Tibial artery (tissue), 4 donors: ENCODE data around the gene IQGAP2.

Experiments used
- DNase-seq, 2 donors: peaks; one replicate each; pipeline ENCODE4 v3.0.0-alpha.2; 2019
- H3K27ac ChIP-seq, 2 donors: fragments of 200-600 bp; sonication (generic) in 1 of 2; 1 replicate in 1 of 2; 2 replicates in 1 of 2; pipeline ENCODE4 v1.5.1; 2018 to 2019; ENCODE audit warnings: mild to moderate bottlenecking in 1 of 2
- H3K27me3 ChIP-seq, 2 donors: fragments of 200-600 bp; sonication (generic) in 1 of 2; one replicate each; pipeline versions ENCODE4 v1.5.1 to v1.6.0; 2016 to 2019
- H3K36me3 ChIP-seq, 3 donors: fragments of 200-600 bp; sonication (generic) in 2 of 3; one replicate each; pipeline ENCODE4 v1.5.1; 2016 to 2019; ENCODE audit warnings: mild to moderate bottlenecking in 2 of 3
- H3K4me1 ChIP-seq, 4 donors: fragments of 200-600 bp; sonication (generic) in 2 of 4; 1 replicate in 3 of 4; 2 replicates in 1 of 4; pipeline ENCODE4 v1.5.1; 2016 to 2019
- H3K4me3 ChIP-seq, 2 donors: fragments of 200-600 bp; sonication (generic) in 1 of 2; 1 replicate in 1 of 2; 2 replicates in 1 of 2; pipeline ENCODE4 v1.5.1; 2018 to 2019; ENCODE audit warnings: mild to moderate bottlenecking in 2 of 2
- H3K9me3 ChIP-seq, 3 donors: fragments of 200-600 bp; sonication (generic) in 1 of 3; one replicate each; pipeline ENCODE4 v1.5.1; 2016 to 2019
- intact Hi-C: fragments of 100-400 bp; cut with DNase I; formaldehyde crosslinking; loops from one replicate; pipeline ENCODE4 v1.15.0; 2023; ENCODE audit warnings: low total_unique reads
- TF ChIP-seq, protein P1 (sequence below), 2 experiments: fragments of 200-600 bp in 1 of 2; fragments of 450-650 bp in 1 of 2; IDR thresholded peaks; one replicate each; pipeline ENCODE4 v1.5.1; 2017 to 2019; ENCODE audit warnings: antibody characterized with exemption in 2 of 2, mild to moderate bottlenecking in 1 of 2, moderate library complexity in 1 of 2

IQGAP2 gene

DNA sequence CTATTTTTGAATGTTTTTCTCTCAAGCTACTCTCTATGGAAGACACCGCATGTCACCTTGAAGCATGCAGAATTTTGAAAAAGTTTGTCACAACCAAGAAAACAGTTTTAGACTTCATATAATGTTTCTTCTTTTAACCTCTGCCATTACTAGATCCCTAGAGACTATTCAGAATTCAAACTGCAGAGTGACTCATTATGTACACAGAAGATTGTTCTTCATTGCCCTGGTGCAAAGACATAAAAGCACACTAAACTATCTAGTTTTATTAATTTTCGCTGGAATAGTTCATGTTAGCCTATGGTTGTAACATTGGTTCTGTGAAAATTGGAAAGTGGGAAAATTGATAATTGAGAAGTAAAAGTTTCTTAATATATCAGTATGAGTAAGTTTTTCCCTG, 201.8 kb downstream of the IQGAP2 start:
- no peaks in the 10 kb centered on the region for H3K36me3 ChIP-seq
- H3K4me1 ChIP-seq: peaks cover 0 to 2% (median 0%) of the 10 kb centered on the region in 4 donors
- DNase-seq: no peak
- TF ChIP-seq, protein P1, sequence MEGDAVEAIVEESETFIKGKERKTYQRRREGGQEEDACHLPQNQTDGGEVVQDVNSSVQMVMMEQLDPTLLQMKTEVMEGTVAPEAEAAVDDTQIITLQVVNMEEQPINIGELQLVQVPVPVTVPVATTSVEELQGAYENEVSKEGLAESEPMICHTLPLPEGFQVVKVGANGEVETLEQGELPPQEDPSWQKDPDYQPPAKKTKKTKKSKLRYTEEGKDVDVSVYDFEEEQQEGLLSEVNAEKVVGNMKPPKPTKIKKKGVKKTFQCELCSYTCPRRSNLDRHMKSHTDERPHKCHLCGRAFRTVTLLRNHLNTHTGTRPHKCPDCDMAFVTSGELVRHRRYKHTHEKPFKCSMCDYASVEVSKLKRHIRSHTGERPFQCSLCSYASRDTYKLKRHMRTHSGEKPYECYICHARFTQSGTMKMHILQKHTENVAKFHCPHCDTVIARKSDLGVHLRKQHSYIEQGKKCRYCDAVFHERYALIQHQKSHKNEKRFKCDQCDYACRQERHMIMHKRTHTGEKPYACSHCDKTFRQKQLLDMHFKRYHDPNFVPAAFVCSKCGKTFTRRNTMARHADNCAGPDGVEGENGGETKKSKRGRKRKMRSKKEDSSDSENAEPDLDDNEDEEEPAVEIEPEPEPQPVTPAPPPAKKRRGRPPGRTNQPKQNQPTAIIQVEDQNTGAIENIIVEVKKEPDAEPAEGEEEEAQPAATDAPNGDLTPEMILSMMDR (IDR thresholded peaks at IDR 0.05): no peak
- no peaks in the 10 kb centered on the region for H3K9me3 ChIP-seq
- intact Hi-C loops: loop anchor here (5.0 kb wide), 1 partner anchor 167 kb away; no protein-coding TSS in a partner anchor
- no peak overlapping the region for H3K4me3 ChIP-seq
- no peak overlapping the region for H3K27ac ChIP-seq
- no peaks in the 10 kb centered on the region for H3K27me3 ChIP-seq

GRCh38 chr5:76606701-76607100, 203.6 kb downstream of the IQGAP2 start:
- Histone ChIP-seq H3K4me1 (no peaks in the 10 kb centered on the region), H3K27ac (no peak overlapping the region), H3K27me3 (no peaks in the 10 kb centered on the region), H3K9me3 (no peaks in the 10 kb centered on the region), H3K36me3 (no peaks in the 10 kb centered on the region), H3K4me3 (no peak overlapping the region)
- intact Hi-C loops: no loop called here
- no peak for DNase-seq
- TF ChIP-seq, protein P1 (IDR thresholded peaks at IDR 0.05): no peak

DNA sequence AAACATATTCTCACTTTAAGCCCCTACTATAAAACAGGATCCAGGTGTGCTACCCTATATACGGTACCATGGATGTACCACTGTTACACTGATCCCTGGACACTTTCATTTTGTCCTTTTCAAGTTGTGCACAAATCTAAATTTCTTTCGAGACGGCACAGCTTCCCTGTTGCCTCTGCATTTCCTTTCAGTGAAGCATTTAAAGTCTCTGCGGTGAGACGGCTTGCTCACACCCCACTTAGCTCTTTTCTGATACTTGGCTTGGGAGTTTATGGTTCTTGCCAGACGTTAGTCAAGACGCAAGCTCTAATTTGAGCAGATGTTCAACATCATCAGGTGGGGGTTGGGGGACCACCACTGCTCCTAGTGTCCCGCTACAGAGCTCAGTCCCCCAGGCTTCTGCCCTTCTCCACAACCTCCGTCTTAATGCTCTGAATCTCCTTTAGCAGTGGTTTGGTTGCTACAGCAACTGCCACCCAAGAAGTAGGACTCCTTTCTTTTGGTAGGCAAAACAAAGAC, 204.3 kb downstream of the IQGAP2 start:
- DNase-seq: no peak
- H3K27ac ChIP-seq: no peak overlapping the region
- no peaks in the 10 kb centered on the region for H3K4me1 ChIP-seq
- TF ChIP-seq, protein P1 (IDR thresholded peaks at IDR 0.05): no peak
- no peaks in the 10 kb centered on the region for H3K27me3 ChIP-seq
- intact Hi-C loops: no loop called here
- no peaks in the 10 kb centered on the region for H3K36me3 ChIP-seq
- no peak overlapping the region for H3K4me3 ChIP-seq
- H3K9me3 ChIP-seq: no peaks in the 10 kb centered on the region

DNA sequence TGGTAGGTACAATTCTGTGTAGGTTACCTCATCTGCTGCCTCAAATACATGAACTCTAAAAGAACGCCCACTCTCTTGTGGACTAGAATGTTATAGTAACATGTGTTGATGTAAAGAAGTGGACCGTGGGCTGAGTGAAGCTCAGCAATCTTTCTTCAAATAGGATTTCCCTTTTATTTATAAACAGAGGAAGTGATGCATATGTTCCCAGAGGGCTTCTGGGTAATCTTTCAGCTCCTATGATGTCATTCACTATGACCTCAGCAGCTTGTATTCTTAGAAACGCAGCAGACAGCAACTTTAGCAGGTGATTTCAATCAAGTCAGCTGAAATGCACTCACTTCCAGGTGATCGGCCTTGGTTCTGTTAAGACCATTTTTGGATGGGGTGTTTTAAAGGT, 205.7 kb downstream of the IQGAP2 start:
- no peak overlapping the region for H3K27ac ChIP-seq
- intact Hi-C loops: no loop called here
- no peaks in the 10 kb centered on the region for H3K4me1 ChIP-seq
- no peaks in the 10 kb centered on the region for H3K36me3 ChIP-seq
- H3K4me3 ChIP-seq: no peak overlapping the region
- DNase-seq: no peak
- H3K9me3 ChIP-seq: no peaks in the 10 kb centered on the region
- no peaks in the 10 kb centered on the region for H3K27me3 ChIP-seq
- TF ChIP-seq, protein P1 (IDR thresholded peaks at IDR 0.05): no peak

- Histone ChIP-seq H3K4me3 (no peak overlapping the region), H3K9me3 (no peaks in the 10 kb centered on the region), H3K4me1 (no peaks in the 10 kb centered on the region), H3K27ac (no peak overlapping the region), H3K36me3 (no peaks in the 10 kb centered on the region), H3K27me3 (no peaks in the 10 kb centered on the region)
- no peak for DNase-seq
- intact Hi-C loops: no loop called here
- TF ChIP-seq, protein P1 (IDR thresholded peaks at IDR 0.05): no peak
Measured at GRCh38 chr5:76610196-76610595, 207.1 kb downstream of the IQGAP2 start.

- no peak overlapping the region for H3K4me3 ChIP-seq
- H3K36me3 ChIP-seq: no peaks in the 10 kb centered on the region
- TF ChIP-seq, protein P1 (IDR thresholded peaks at IDR 0.05): no peak
- H3K9me3 ChIP-seq: no peaks in the 10 kb centered on the region
- H3K27ac ChIP-seq: no peak overlapping the region
- H3K27me3 ChIP-seq: no peaks in the 10 kb centered on the region
- intact Hi-C loops: no loop called here
- H3K4me1 ChIP-seq: no peaks in the 10 kb centered on the region
- DNase-seq: no peak
Measured at GRCh38 chr5:76612942-76613341, 209.9 kb downstream of the IQGAP2 start.
